Right lobe of liver (tissue), 4 donors: ENCODE measurements around the gene CETN1.

Source experiments
- POLR2A ChIP-seq: fragments of 450-650 bp; IDR thresholded peaks from one replicate; pipeline ENCODE4 v1.6.1; 2017; ENCODE audit warnings: antibody characterized with exemption, mild to moderate bottlenecking
- TF ChIP-seq, protein P1 (sequence below), 4 donors: fragments of 200-600 bp in 3 of 4; fragments of 450-650 bp in 1 of 4; IDR thresholded peaks; one replicate each; pipeline versions ENCODE4 v1.5.1 to v1.8.0; 2016 to 2022; ENCODE audit warnings: antibody characterized with exemption in 4 of 4, mild to moderate bottlenecking in 2 of 4
- donor health status: DM: no; HTN: no; CAD: no.
- donor health status: DM: no; HTN: no; CAD: no.
- donor health status: DM: no; HTN: yes; CAD: no.

DNA sequence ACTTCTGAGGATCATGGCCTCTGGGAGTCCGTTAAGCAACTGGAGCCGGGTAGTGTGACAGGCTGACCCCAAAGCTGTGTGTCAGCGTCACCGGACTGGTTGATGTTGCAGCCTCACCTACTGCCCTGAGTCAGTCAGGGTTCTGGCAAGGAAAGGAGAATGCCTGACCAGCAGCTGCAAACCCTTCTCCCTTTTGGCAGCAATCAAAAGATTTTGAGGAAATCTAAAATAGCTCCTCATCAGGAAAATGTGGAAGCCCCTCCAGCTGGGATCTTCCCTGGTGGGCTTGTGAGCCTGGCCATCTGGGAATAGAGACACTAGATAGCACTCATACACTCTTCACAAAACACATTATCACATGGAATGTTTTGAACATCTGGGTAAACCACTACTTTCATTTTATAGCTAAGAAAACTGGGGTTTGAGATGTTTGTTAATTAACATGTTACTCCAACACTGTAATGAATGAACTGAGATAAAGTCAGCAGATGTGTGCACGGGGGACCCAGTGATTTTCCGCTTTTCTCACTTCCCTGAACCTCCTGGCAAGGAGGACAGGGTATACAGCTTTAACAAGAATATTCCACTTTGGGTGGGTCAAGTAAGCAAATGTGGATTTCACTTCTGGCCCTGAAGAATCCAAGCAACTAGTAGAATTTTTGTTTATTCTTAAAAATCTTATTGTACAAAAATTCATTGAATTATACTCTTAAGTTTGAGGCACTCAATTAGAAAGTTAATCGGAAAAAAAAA lies 41.3 kb downstream of the CETN1 start:
- TF ChIP-seq, protein P1, sequence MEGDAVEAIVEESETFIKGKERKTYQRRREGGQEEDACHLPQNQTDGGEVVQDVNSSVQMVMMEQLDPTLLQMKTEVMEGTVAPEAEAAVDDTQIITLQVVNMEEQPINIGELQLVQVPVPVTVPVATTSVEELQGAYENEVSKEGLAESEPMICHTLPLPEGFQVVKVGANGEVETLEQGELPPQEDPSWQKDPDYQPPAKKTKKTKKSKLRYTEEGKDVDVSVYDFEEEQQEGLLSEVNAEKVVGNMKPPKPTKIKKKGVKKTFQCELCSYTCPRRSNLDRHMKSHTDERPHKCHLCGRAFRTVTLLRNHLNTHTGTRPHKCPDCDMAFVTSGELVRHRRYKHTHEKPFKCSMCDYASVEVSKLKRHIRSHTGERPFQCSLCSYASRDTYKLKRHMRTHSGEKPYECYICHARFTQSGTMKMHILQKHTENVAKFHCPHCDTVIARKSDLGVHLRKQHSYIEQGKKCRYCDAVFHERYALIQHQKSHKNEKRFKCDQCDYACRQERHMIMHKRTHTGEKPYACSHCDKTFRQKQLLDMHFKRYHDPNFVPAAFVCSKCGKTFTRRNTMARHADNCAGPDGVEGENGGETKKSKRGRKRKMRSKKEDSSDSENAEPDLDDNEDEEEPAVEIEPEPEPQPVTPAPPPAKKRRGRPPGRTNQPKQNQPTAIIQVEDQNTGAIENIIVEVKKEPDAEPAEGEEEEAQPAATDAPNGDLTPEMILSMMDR (IDR thresholded peaks at IDR 0.05) = no peak
- no peak for TF ChIP-seq POLR2A
